D341Med (cell line): ENCODE measurements around the gene IL3.

Experiments
- DNase-seq: peaks from one replicate; pipeline ENCODE4 v3.0.0; 2012; ENCODE audit warnings: low spot score

Gene IL3

GRCh38 chr5:132060501-132061161, at the start of gene IL3:
TSS of gene IL3 (plus strand) at chr5:132060655. CDS start at chr5:132060707, 52 bp downstream.
- no peak for DNase-seq

GRCh38 chr5:132010989-132011621, 49.4 kb upstream of the IL3 start:
- peak; percentile 62 for DNase-seq

GRCh38 chr5:132011622-132012343, 48.7 kb upstream of the IL3 start, which contains the start of gene ACSL6:
TSS of gene ACSL6 (minus strand) at chr5:132011658. CDS start at chr5:132011553, 105 bp downstream.
- peak; percentile 86 for DNase-seq

GRCh38 chr5:132012371-132013005, 48.0 kb upstream of the IL3 start:
- DNase-seq = no peak

GRCh38 chr5:132013006-132013689, 47.3 kb upstream of the IL3 start:
- DNase-seq = no peak

- DNase-seq = no peak
Measured at GRCh38 chr5:132013711-132014110, 46.7 kb upstream of the IL3 start.

- no peak for DNase-seq
Measured at GRCh38 chr5:132016721-132017250, 43.7 kb upstream of the IL3 start.

- DNase-seq = no peak
Measured at GRCh38 chr5:132017316-132017715, 43.1 kb upstream of the IL3 start.

- DNase-seq = peak; percentile 4
Measured at GRCh38 chr5:132017738-132018625, 42.5 kb upstream of the IL3 start.

GRCh38 chr5:132019337-132019736, 41.1 kb upstream of the IL3 start:
- DNase-seq = peak; percentile 8

- DNase-seq = peak; percentile 5
Measured at GRCh38 chr5:132019857-132020555, 40.4 kb upstream of the IL3 start.

- peak; percentile 4 for DNase-seq
Measured at GRCh38 chr5:132020568-132021339, 39.7 kb upstream of the IL3 start.

- no peak for DNase-seq
Measured at GRCh38 chr5:132021654-132022053, 38.8 kb upstream of the IL3 start.

- DNase-seq = peak; percentile 11
Measured at GRCh38 chr5:132022737-132023136, 37.7 kb upstream of the IL3 start.

- DNase-seq = peak; percentile 10
Measured at GRCh38 chr5:132023258-132024116, 37.0 kb upstream of the IL3 start.

- DNase-seq = no peak
Measured at GRCh38 chr5:132024117-132024435, 36.4 kb upstream of the IL3 start.

GRCh38 chr5:132024789-132025402, 35.6 kb upstream of the IL3 start:
- DNase-seq = no peak

- peak; percentile 3 for DNase-seq
Measured at GRCh38 chr5:132025403-132025971, 35.0 kb upstream of the IL3 start.
